ENCODE data around the gene TEK. TPM values are rescaled to one million over a fixed set of nuclear protein-coding genes. Genes with fewer than 3 reads are reported as not detected.

Gene TEK
- total RNA-seq, 1 donor from 2014 or later: 1.0 TPM

DNA sequence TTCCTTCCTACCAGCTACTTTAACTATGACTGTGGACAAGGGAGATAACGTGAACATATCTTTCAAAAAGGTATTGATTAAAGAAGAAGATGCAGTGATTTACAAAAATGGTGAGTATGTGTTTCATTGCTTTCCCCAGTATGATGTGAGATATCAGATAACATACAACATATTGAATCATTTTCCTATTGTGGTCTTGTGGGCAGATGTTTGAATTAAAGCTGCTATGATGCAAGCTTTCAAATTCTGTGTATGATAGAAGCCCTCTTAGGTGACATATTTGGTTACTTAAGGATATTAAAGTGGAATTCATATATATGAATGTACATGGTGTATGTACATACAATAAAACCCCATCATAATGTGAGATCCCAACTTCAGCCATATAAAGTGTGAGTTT, 59.5 kb downstream of the TEK start:
- Mint-ChIP-seq H3K4me3 (ENCODE audit: unreplicated experiment) (no peak overlapping the region), H3K9me3 (ENCODE audit: unreplicated experiment) (no peaks in the 10 kb centered on the region), H3K27me3 (ENCODE audit: unreplicated experiment) (peaks cover 2% of the 10 kb centered on the region), H3K36me3 (ENCODE audit: unreplicated experiment) (no peaks in the 10 kb centered on the region), H3K4me1 (ENCODE audit: low read depth, unreplicated experiment) (no peaks in the 10 kb centered on the region), H3K27ac (ENCODE audit: unreplicated experiment) (no peak overlapping the region)
- no peak for TF ChIP-seq CTCF (IDR thresholded peaks at IDR 0.05; ENCODE audit: partially characterized antibody, unreplicated experiment)
- DNase-seq: no peak

DNA sequence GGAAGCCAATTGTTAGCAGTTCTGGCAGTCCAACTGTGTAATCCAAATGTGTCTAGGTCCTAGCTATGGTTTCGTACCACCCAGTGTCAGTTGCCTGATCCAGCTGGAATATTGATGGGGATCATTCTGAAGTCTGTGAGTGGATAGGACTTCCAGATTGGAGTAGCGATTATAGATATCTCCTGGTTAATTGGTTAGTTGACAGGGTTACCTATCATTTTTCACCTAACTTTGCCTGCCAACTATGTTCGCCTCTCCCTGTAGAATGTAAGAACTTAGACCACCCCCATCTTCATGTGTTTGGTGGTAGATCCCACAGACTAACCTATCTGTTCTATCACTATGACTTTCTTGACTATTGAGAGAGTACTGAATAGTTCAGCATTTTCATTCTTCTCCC, 59.9 kb downstream of the TEK start:
- Mint-ChIP-seq H3K9me3 (ENCODE audit: unreplicated experiment) (no peaks in the 10 kb centered on the region), H3K4me3 (ENCODE audit: unreplicated experiment) (no peak overlapping the region), H3K27ac (ENCODE audit: unreplicated experiment) (no peak overlapping the region), H3K27me3 (ENCODE audit: unreplicated experiment) (peaks cover 2% of the 10 kb centered on the region), H3K4me1 (ENCODE audit: low read depth, unreplicated experiment) (no peaks in the 10 kb centered on the region), H3K36me3 (ENCODE audit: unreplicated experiment) (no peaks in the 10 kb centered on the region)
- no peak for TF ChIP-seq CTCF (IDR thresholded peaks at IDR 0.05; ENCODE audit: partially characterized antibody, unreplicated experiment)
- DNase-seq: no peak

GRCh38 chr9:27176971-27177370, 67.9 kb downstream of the TEK start:
- H3K36me3 Mint-ChIP-seq (ENCODE audit: unreplicated experiment): peaks cover 7% of the 10 kb centered on the region

DNA sequence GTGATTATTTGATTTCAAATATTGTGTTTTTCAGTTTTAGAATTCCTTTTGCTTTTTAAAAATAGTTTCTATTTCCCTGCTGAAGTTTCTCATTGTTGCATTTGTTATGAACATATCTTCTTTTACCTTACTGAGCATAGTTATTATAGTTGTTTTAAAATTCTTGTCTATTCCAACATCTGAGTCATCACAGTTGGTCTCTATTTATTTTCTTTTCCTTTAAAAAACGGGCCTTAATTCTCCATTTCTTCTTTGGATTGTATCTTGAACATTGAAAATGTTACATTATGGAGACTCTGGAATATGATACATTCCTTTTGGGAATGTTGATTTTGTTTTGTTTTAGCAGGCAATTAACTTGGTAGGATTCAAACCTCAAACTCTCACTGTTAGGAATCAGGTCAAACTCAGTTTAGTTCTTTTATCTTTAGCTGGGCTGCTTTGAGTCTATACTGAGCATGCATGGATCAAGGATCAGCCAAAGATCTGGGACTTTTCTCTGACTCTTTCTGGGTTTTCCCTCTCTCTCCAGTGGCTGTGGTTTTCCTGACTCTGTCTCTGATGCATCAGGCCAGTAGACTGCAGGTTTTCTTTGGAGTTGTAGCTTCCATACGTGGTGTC, 70.3 kb downstream of the TEK start:
- Mint-ChIP-seq H3K27me3 (ENCODE audit: unreplicated experiment) (no peaks in the 10 kb centered on the region), H3K36me3 (ENCODE audit: unreplicated experiment) (peaks cover 7% of the 10 kb centered on the region)

More at GRCh38 chr9:27176971-27177370, 67.9 kb downstream of the TEK start:
- Mint-ChIP-seq H3K4me1 (ENCODE audit: low read depth, unreplicated experiment) (no peaks in the 10 kb centered on the region), H3K27ac (ENCODE audit: unreplicated experiment) (no peak overlapping the region), H3K4me3 (ENCODE audit: unreplicated experiment) (no peak overlapping the region), H3K27me3 (ENCODE audit: unreplicated experiment) (no peaks in the 10 kb centered on the region), H3K9me3 (ENCODE audit: unreplicated experiment) (peaks cover 4% of the 10 kb centered on the region)
- no peak for DNase-seq
- no peak for TF ChIP-seq CTCF (IDR thresholded peaks at IDR 0.05; ENCODE audit: partially characterized antibody, unreplicated experiment)

More for the DNA sequence above, 70.3 kb downstream of the TEK start:
- DNase-seq: no peak
- no peak for TF ChIP-seq CTCF (IDR thresholded peaks at IDR 0.05; ENCODE audit: partially characterized antibody, unreplicated experiment)
- Mint-ChIP-seq H3K27ac (ENCODE audit: unreplicated experiment) (no peak overlapping the region), H3K4me3 (ENCODE audit: unreplicated experiment) (no peak overlapping the region), H3K4me1 (ENCODE audit: low read depth, unreplicated experiment) (no peaks in the 10 kb centered on the region), H3K9me3 (ENCODE audit: unreplicated experiment) (peaks cover 4% of the 10 kb centered on the region)
